Central memory CD8-positive, alpha-beta T cell (primary cell): ENCODE measurements around the gene LRCOL1.

ENCODE experiments used
- ATAC-seq: fragments of 150-1000 bp; cut with Tn5 transposase; replicated peaks from 2 replicates; pipeline ENCODE4 v1.10.0; 2022; ENCODE audit warnings: mild to moderate bottlenecking, moderate FRiP score, moderate number of reproducible peaks; ENCODE audit not compliant: poor library complexity, severe bottlenecking; ENCODE audit errors: extremely low read depth
- DNase-seq, 2 donors: peaks; one replicate each; pipeline ENCODE4 v3.0.0; 2021; ENCODE audit warnings: low spot score in 2 of 2
- H3K27ac Mint-ChIP-seq: one replicate; pipeline ENCODE4 v1.8.0; 2022; ENCODE audit warnings: low read depth, mild to moderate bottlenecking, moderate library complexity, mixed read lengths
- H3K27me3 Mint-ChIP-seq: one replicate; pipeline ENCODE4 v1.8.0; 2022; ENCODE audit warnings: mixed read lengths
- H3K36me3 Mint-ChIP-seq: one replicate; pipeline ENCODE4 v1.8.0; 2022; ENCODE audit warnings: mild to moderate bottlenecking, moderate library complexity, mixed read lengths; ENCODE audit not compliant: insufficient read depth
- H3K4me1 Mint-ChIP-seq: one replicate; pipeline ENCODE4 v1.8.0; 2022; ENCODE audit warnings: mixed read lengths
- H3K4me3 Mint-ChIP-seq: one replicate; pipeline ENCODE4 v1.8.0; 2022; ENCODE audit warnings: mild to moderate bottlenecking, moderate library complexity, mixed read lengths
- H3K9me3 Mint-ChIP-seq: one replicate; pipeline ENCODE4 v1.8.0; 2022; ENCODE audit warnings: mixed read lengths

The LRCOL1 gene

DNA sequence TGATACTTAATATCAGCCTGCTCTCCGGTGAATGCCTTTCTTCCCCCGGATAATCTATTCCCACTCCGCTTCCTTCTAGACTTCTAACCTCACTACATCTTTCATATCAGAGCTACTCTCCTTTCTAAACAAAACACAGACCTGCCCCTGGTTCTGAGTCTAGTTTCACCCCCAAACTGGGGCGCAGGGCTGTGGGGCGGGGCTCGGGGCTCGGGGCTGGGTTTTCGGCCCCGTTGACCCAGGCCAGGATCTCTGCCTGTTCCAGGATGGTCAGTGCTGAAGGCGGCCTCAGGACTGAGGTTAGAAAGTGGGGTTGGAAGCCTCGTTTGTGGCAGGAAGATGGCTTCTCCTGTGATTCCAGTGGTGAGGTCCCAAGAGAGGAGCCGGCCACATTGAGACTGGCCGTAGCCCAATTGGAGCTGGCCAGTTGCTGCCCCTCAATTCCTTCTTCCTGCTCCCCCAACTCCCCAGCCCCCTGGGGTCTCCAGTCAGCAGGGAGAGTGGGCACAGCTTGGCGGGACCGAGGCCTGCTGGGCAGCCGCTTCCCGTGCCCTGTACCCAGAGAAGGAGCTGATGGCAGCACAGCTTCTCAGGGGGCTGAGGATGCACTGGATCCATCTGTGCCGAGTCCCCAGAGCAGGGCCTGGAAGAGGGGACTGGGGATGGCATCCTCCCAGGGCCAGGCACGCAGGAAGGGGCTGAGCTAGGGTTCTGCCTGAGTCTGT, 52.9 kb downstream of the LRCOL1 start:
- no peak overlapping the region for H3K4me3 Mint-ChIP-seq
- H3K27ac Mint-ChIP-seq, result no peak overlapping the region

GRCh38 chr12:132556801-132557200, 53.6 kb downstream of the LRCOL1 start:
- ATAC-seq (no peak), DNase-seq (no peak)
- Mint-ChIP-seq H3K36me3 (peaks cover 10% of the 10 kb centered on the region), H3K4me1 (peaks cover 17% of the 10 kb centered on the region), H3K27me3 (no peaks in the 10 kb centered on the region), H3K27ac (no peak overlapping the region), H3K9me3 (no peaks in the 10 kb centered on the region), H3K4me3 (no peak overlapping the region)

More for the DNA sequence above, 52.9 kb downstream of the LRCOL1 start:
- H3K27me3 Mint-ChIP-seq, result no peaks in the 10 kb centered on the region
- no peak for DNase-seq
- H3K36me3 Mint-ChIP-seq, result peaks cover 9% of the 10 kb centered on the region
- no peak for ATAC-seq
- no peaks in the 10 kb centered on the region for H3K9me3 Mint-ChIP-seq
- H3K4me1 Mint-ChIP-seq, result peaks cover 17% of the 10 kb centered on the region

DNA sequence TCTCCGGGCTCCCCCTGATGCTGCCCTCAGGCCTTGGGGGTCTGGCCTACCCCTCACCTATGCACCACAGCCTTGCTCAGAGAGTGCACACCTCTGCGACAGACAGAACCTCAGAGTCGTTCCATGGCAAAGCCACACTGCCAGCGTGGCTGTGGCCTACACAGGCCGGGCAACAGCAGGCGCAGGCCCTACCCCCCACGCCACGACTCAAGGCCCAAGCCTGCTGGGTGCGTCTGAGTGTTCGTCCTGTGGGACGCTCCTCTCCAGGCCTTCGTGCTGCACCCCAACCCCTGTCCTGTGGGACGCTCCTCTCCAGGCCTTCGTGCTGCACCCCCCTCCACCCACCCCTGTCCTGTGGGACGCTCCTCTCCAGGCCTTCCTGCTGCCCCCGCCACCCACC, 54.2 kb downstream of the LRCOL1 start:
- H3K36me3 Mint-ChIP-seq, result peaks cover 10% of the 10 kb centered on the region
- DNase-seq (no peak), ATAC-seq (no peak)
- no peak overlapping the region for H3K27ac Mint-ChIP-seq
- no peaks in the 10 kb centered on the region for H3K27me3 Mint-ChIP-seq
- H3K4me1 Mint-ChIP-seq, result peaks cover 17% of the 10 kb centered on the region
- no peak overlapping the region for H3K4me3 Mint-ChIP-seq
- no peaks in the 10 kb centered on the region for H3K9me3 Mint-ChIP-seq

- H3K4me3 Mint-ChIP-seq, result no peak overlapping the region
- H3K27me3 Mint-ChIP-seq, result no peaks in the 10 kb centered on the region
Observed at GRCh38 chr12:132555686-132556085, 54.7 kb downstream of the LRCOL1 start.

DNA sequence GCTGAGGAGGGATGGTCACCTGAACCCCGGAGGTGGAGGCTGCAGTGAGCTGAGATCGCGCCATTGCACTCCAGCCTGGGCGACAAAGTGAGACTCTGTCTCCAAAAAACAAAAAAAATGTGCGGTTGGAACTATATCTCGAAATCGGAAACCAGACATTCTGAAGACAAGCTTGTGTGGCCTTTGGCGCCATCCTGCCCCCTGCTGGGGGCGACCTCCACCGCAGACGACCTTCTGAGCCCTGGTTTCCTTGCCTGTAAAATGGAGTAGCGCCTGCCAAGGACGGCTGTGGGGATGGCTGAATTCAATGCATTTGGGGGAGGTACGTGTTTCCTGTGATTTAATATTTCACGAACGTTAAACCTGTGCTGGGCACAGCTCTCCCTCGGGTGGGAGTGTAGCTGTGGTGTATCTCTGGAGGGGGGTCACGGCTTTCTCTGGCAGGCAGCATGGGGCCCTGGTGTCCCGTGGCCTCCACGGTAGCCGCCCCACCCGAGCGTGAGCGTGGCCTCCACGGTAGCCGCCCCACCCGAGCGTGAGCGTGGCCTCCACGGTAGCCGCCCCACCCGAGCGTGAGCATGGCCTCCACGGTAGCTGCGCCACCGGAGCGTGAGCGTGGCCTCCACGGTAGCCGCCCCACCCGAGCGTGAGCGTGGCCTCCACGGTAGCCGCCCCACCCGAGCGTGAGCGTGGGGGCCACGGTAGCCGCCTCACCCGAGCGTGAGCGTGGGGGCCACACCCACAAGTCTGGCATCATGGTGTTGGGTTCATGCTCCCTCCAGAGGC, 55.3 kb downstream of the LRCOL1 start:
- no peaks in the 10 kb centered on the region for H3K9me3 Mint-ChIP-seq
- no peak for ATAC-seq
- peaks cover 8% of the 10 kb centered on the region for H3K36me3 Mint-ChIP-seq
- peaks cover 11% of the 10 kb centered on the region for H3K4me1 Mint-ChIP-seq
- DNase-seq, result no peak
- H3K4me3 Mint-ChIP-seq, result no peak overlapping the region
- no peak overlapping the region for H3K27ac Mint-ChIP-seq
- H3K27me3 Mint-ChIP-seq, result no peaks in the 10 kb centered on the region

More at GRCh38 chr12:132555686-132556085, 54.7 kb downstream of the LRCOL1 start:
- no peaks in the 10 kb centered on the region for H3K9me3 Mint-ChIP-seq
- ATAC-seq (no peak), DNase-seq (no peak)
- peaks cover 10% of the 10 kb centered on the region for H3K36me3 Mint-ChIP-seq
- H3K4me1 Mint-ChIP-seq, result peaks cover 12% of the 10 kb centered on the region
- H3K27ac Mint-ChIP-seq, result no peak overlapping the region
